Caki2 (cell line): ENCODE results near the gene KDF1. TPM values are rescaled to one million over a fixed set of nuclear protein-coding genes. Genes with fewer than 3 reads are reported as not detected.
A peak's percentile ranks its signal among the peaks of the same experiment; 100 is the strongest.

Experiments used
- DNase-seq: peaks from one replicate; pipeline ENCODE4 v3.0.0-alpha.2; 2015; ENCODE audit warnings: low read depth
- in situ Hi-C: cut with HindIII; loops from 2 replicates; pipeline ENCODE4 v1.10.0; 2016; ENCODE audit warnings: low sequenced_read_pairs, low pct_unique_long_range_greater_than_20kb, mixed read lengths
- total RNA-seq: library from RNA; depleted of rRNA; stranded (reverse); fragments of >200 nt; shearing (Covaris generic); gene quantifications from 2 replicates; pipeline ENCODE4 v1.2.3, GENCODE V29; 2014; ENCODE audit warnings: low replicate concordance; rRNA removed

KDF1 gene
- total RNA-seq, result 0.61 and 0.96 TPM in 2 replicates

GRCh38 chr1:26959722-26960624, at the start of gene KDF1:
TSS of gene KDF1 (minus strand) at chr1:26960468. CDS start at chr1:26952380, 8,088 bp downstream.
- in situ Hi-C loops, result no loop called here
- DNase-seq, result no peak

DNA sequence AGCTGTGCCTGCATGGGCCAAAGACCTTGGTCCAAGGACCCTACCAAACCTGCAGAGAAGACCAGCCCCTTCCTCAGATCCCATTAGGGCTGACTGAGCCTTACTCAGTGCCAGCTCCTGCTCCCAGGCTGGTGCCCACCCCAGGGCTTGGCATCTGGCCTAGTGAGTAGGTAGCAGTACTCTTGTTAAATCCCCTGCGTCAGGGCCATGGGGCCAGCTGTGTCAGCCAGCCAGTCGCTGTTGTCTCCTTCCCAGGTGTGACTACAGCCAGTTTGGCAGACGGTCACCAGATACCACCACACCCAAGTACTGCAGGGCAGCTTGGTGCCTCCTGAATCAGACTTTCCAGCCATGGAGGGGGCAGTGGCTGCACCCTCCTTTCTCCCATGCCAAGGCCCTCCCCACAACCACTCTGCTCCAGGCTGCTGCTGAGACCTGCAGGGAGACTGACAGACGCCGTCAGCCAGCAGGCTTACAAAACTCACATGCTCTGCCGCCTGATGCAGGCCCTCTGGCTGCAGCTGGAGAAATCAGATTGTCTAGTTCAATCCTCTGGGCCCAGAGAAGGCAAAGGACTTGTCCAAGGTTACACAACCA, 49.4 kb upstream of the KDF1 start:
- in situ Hi-C loops, result no loop called here
- DNase-seq, result no peak

DNA sequence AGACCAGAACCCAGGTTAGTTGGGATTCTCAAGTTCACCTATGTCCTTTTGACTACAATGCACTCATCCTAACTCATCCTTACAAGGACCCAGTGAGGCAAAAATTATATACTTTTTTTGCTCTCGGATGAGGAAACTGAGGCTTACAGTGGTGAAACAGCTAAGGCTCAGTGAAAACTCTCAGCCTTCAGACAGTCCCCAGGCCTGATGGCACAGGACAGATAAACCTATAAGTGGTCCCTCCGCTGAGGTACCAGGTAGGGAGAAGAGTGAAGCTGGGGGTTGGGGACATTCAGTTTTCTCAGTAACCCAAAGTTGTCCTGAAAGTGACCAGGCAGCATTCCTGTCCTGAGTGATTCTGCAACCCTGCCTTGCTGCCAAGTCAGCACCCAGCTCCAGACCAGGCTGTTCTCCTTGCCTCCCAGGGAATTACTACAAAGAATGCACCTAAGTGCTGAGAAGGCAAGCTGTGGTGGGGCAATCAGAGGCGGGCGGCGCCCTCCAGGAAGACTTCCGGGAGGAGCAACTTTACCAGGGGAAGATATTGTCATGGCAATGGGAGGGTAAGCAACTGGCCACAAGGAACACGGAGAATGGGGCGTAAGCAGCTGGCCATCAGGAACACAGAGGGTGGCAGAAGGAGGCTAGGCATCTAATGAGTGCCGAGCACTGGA, 47.8 kb upstream of the KDF1 start:
- in situ Hi-C loops, result no loop called here
- DNase-seq, result no peak

GRCh38 chr1:27006683-27007082, 46.4 kb upstream of the KDF1 start:
- in situ Hi-C loops, result no loop called here
- DNase-seq, result no peak

GRCh38 chr1:27005648-27006496, 45.6 kb upstream of the KDF1 start:
- in situ Hi-C loops, result no loop called here
- no peak for DNase-seq

DNA sequence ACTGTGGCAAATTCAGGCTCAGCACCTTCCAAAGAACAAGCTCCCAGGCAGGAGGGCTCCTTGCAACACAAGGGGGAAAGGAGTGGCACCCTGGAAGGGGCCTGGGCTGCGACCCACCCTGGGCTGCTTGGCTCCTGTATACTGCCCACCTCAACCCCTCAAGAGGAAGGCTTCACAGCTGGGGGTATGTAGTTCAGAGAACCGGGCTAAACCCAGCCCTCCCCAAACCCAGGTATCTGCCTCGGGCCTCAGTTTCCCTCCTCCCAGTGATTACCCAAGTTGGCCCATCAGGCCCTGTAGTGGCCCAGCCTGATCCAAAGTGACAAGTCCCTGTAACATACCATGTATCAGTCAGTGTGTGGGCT, 44.9 kb upstream of the KDF1 start:
- DNase-seq, result no peak
- in situ Hi-C loops, result no loop called here

- DNase-seq, result no peak
- in situ Hi-C loops, result no loop called here
Measured at GRCh38 chr1:27004471-27005165, 44.4 kb upstream of the KDF1 start.

DNA sequence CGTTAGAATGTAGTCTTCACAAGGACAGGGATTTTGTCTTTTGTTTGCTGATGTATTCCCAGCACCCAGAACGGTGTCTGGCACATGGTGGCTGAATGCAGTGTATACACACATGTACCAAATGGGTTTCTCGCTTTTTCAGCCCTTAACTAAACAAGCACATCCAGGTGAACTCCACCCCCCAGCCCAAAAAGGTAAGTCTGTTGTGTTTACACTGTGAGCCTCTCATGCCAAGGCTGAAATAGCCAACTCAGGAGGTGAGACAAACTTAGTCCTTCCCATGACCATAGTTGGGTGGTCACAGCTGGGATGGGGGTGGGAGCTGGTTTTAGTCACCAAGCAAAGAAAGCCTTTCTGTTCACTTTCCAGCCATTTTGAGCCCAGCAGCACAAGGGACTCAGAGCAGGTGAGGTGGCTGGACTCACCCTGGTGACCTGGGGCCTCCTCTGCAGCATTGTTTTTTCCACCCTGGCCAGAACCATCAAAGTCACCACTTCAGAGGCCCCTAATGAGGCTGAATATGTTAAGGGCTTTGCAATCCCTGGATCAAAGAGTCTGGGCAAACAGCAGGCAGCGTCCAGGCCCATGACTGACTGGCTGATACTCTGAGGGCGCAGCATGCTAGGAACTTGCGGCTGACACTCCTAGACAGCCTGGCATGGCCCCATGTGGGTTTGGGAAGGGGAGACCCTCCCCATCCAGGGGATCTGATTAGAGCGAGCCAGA, 43.6 kb upstream of the KDF1 start:
- in situ Hi-C loops, result no loop called here
- no peak for DNase-seq

DNA sequence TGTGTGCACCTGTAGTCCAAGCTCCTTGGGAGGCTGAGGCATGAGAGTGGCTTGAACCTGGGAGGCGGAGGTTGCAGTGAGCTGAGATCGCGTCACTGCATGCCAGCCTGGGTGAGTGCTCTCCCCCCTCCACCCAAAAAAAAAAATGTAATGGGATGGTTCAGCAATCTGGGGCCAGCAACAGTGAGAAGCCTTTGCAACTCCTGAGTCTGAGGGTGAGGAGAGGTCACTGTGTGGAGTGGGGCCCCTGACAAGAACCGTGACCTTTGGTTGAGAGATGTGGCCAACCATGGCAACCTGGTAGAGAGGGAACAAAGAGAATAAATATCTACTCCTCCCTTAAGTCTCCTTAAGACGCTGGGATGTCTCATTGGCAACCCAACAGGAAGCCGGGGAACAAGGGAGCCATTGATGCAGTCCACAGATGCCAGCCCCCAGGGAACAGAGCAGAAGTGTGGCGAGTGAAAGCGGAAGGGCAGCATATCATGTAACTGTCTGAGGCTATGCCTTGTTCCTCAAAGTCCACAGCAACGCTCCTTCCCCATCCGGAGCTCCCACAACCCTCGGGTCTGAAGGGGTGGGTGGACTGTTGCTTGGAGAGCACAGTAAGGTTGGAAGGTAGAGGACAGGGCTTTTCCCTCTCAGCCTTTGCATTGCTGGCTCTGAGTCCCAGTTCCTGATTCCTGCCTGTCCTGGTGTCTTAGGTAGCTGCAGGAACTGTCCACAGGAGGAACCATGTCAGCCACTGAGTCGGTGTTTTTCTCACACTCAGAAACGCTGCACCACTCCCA, 41.5 kb upstream of the KDF1 start:
- peak; percentile 97 for DNase-seq
- in situ Hi-C loops, result no loop called here

DNA sequence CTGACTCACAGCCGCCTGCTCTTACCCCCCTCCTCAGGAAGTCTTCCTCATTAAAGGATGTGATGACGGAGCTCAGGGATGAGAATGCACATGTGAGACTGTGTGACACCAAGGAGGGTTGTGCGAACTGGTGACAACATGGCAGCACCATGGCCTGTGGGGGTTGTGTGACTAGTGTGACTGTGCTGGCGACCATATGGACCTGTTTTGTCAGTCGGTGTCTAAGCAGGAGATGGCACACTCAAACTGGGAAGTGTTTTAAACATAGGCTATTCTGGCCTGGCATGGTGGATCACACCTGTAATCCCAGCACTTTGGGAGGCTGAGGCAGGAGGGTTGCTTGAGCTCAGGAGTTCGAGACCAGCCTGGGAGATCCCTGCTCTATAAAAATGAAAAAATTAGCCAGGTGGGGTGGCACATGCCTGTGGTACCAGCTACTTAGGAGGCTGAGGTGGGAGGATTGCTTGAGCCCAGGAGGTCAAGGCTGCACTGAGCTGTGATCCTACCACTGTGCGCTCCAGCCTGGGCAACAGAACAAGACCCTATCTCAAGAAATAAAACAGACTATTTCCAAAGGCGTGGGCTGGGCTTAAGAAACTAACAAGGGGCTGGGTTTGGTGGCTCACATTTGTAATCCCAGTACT, 40.7 kb upstream of the KDF1 start:
- peak; percentile 84 for DNase-seq

GRCh38 chr1:27000090-27000816, 40.0 kb upstream of the KDF1 start:
- no peak for DNase-seq
- in situ Hi-C loops, result no loop called here

More for the DNA sequence above, 40.7 kb upstream of the KDF1 start:
- in situ Hi-C loops, result no loop called here

GRCh38 chr1:26999440-26999987, 39.2 kb upstream of the KDF1 start:
- in situ Hi-C loops, result no loop called here
- DNase-seq, result peak; percentile 92

- in situ Hi-C loops, result no loop called here
- peak; percentile 65 for DNase-seq
Measured at GRCh38 chr1:26998429-26999300, 38.4 kb upstream of the KDF1 start.

GRCh38 chr1:26996665-26997064, 36.4 kb upstream of the KDF1 start:
- in situ Hi-C loops, result no loop called here
- no peak for DNase-seq
